Ascending aorta (tissue), 2 donors: ENCODE results near the gene KHDRBS1. TPM values are rescaled to one million over a fixed set of nuclear protein-coding genes. Genes with fewer than 3 reads are reported as not detected.
"Not testable (repeated sequence)": the region's sequence is repeated elsewhere in the genome, so short reads cannot be mapped to it uniquely, and the experiment has no call there.

Source experiments
- DNase-seq, 2 donors: peaks; one replicate each; pipeline ENCODE4 v3.0.0-alpha.2; 2019; ENCODE audit warnings: low spot score in 2 of 2
- H3K27ac ChIP-seq, 2 donors: fragments of 200-600 bp; sonication (generic); one replicate each; pipeline ENCODE4 v1.5.1; 2016 to 2017; ENCODE audit warnings: mild to moderate bottlenecking in 1 of 2
- H3K27me3 ChIP-seq: fragments of 200-600 bp; sonication (generic); one replicate; pipeline ENCODE4 v1.5.1; 2017
- H3K36me3 ChIP-seq, 2 donors: fragments of 200-600 bp; sonication (generic); one replicate each; pipeline ENCODE4 v1.5.1; 2016
- H3K4me1 ChIP-seq, 2 donors: fragments of 200-600 bp; sonication (generic); one replicate each; pipeline ENCODE4 v1.5.1; 2016 to 2017; ENCODE audit warnings: mild to moderate bottlenecking in 1 of 2
- H3K4me3 ChIP-seq, 2 donors: fragments of 200-600 bp; sonication (generic); one replicate each; pipeline ENCODE4 v1.5.1; 2016 to 2017; ENCODE audit warnings: mild to moderate bottlenecking in 1 of 2
- H3K9me3 ChIP-seq, 2 donors: fragments of 200-600 bp; sonication (generic); one replicate each; pipeline ENCODE4 v1.5.1; 2016
- CTCF ChIP-seq, 3 experiments: fragments of 200-600 bp in 2 of 3; fragments of 450-650 bp in 1 of 3; sonication (generic) in 2 of 3; IDR thresholded peaks; one replicate each; pipeline ENCODE4 v1.5.1; 2016 to 2019; ENCODE audit warnings: antibody characterized with exemption in 3 of 3, mild to moderate bottlenecking in 1 of 3, moderate library complexity in 1 of 3
- intact Hi-C: fragments of 100-400 bp; cut with DNase I; formaldehyde crosslinking; loops from one replicate; pipeline ENCODE4 v1.15.1; 2023
- total RNA-seq: library from RNA; depleted of rRNA; stranded (reverse); fragments of >200 nt; gene quantifications from one replicate; pipeline ENCODE4 v1.1.0, GENCODE V29; 2016

KHDRBS1 gene
- total RNA-seq, 1 donor from 2014 or later, result 120 TPM

GRCh38 chr1:31987135-31987619 lies 26.5 kb upstream of the KHDRBS1 start:
- no peak for TF ChIP-seq CTCF (IDR thresholded peaks at IDR 0.05)
- no peak overlapping the region for H3K4me3 ChIP-seq
- no peak for DNase-seq
- H3K27me3 ChIP-seq, result no peaks in the 10 kb centered on the region
- H3K36me3 ChIP-seq, result no peaks in the 10 kb centered on the region
- no peaks in the 10 kb centered on the region for H3K9me3 ChIP-seq
- intact Hi-C loops, result no loop called here
- no peaks in the 10 kb centered on the region for H3K4me1 ChIP-seq
- H3K27ac ChIP-seq, result no peak overlapping the region

GRCh38 chr1:31989964-31990363 lies 23.7 kb upstream of the KHDRBS1 start:
- Histone ChIP-seq H3K9me3 (no peaks in the 10 kb centered on the region), H3K27me3 (no peaks in the 10 kb centered on the region), H3K36me3 (no peaks in the 10 kb centered on the region), H3K27ac (no peak overlapping the region), H3K4me1 (no peaks in the 10 kb centered on the region), H3K4me3 (no peak overlapping the region)
- intact Hi-C loops, result no loop called here
- TF ChIP-seq CTCF (IDR thresholded peaks at IDR 0.05), result no peak
- DNase-seq, result no peak

GRCh38 chr1:31991182-31991581 lies 22.5 kb upstream of the KHDRBS1 start:
- TF ChIP-seq CTCF (IDR thresholded peaks at IDR 0.05), result no peak
- intact Hi-C loops, result no loop called here
- no peak for DNase-seq
- H3K9me3 ChIP-seq, result no peaks in the 10 kb centered on the region
- H3K4me1 ChIP-seq, result no peaks in the 10 kb centered on the region
- H3K36me3 ChIP-seq, result no peaks in the 10 kb centered on the region
- no peak overlapping the region for H3K27ac ChIP-seq
- H3K4me3 ChIP-seq, result no peak overlapping the region
- H3K27me3 ChIP-seq, result no peaks in the 10 kb centered on the region

- no peak for DNase-seq
- no peak overlapping the region for H3K4me3 ChIP-seq
- TF ChIP-seq CTCF (IDR thresholded peaks at IDR 0.05), result no peak
- H3K9me3 ChIP-seq, result no peaks in the 10 kb centered on the region
- H3K4me1 ChIP-seq, result no peaks in the 10 kb centered on the region
- no peaks in the 10 kb centered on the region for H3K27me3 ChIP-seq
- intact Hi-C loops, result no loop called here
- H3K27ac ChIP-seq, result no peak overlapping the region
- H3K36me3 ChIP-seq, result no peaks in the 10 kb centered on the region
Measured at GRCh38 chr1:31995263-31995662, 18.4 kb upstream of the KHDRBS1 start.

DNA sequence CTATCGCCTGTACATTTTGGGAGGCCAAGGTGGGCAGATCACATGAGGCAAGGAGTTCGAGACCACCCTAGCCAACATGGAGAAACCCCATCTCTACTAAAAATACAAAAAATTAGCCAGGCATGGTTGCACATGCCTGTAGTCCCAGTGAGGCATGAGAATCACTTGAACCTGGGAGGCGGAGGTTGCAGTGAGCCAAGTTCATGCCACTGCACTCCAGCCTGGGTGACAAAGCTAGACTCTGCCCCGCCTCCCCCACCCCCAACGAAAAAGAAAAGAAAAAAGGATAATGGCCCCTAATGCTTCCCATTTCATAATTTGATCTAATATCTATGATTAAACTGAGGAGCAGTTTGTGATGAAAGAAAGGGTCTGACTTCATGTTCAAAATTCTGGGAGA lies 17.5 kb upstream of the KHDRBS1 start:
- H3K27me3 ChIP-seq, intact Hi-C loops, H3K4me1 ChIP-seq, H3K36me3 ChIP-seq, H3K27ac ChIP-seq, DNase-seq, H3K4me3 ChIP-seq, H3K9me3 ChIP-seq: not testable (repeated sequence)

DNA sequence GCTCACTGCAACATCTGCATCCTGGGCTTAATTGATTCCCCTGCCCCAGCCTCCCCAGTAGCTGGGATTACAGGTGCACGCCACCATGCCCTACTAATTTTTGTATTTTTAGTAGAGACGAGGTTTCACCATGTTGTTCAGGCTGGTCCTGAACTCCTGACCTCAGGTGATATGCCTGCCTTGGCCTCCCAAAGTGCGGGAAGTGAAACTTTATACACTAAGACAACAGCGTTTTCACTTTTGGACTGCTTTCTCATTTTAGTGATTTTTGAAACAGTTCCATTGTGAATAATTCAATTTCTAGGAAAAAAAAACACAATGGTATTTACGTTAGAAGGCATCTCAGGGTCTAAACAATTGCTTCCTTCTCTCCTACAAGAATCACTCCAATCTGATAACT lies 11.8 kb upstream of the KHDRBS1 start:
- H3K36me3 ChIP-seq, result no peaks in the 10 kb centered on the region
- no peaks in the 10 kb centered on the region for H3K27me3 ChIP-seq
- H3K4me1 ChIP-seq, result no peaks in the 10 kb centered on the region
- no peak for DNase-seq
- no peaks in the 10 kb centered on the region for H3K9me3 ChIP-seq
- H3K27ac ChIP-seq, result no peak overlapping the region
- intact Hi-C loops, result no loop called here
- H3K4me3 ChIP-seq, result no peak overlapping the region
- no peak for TF ChIP-seq CTCF (IDR thresholded peaks at IDR 0.05)

DNA sequence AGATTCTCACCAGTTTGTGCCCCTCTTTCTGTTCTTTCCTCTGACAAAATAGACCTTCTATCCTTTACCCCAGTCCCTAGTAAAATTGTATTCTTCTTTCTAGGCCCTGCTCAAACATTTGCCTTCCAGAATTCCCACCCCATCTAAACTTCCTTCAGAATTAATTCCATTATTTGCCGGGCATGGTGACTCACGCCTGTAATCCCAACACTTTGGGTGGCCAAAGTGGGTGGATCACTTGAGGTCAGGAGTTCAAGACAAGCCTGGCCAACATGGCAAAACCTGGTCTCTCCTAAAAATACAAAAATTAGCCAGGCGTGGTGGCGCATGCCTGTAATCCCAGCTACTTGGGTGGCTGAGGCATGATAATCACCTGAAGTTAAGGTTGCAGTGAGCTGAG lies 11.4 kb upstream of the KHDRBS1 start:
- H3K4me1 ChIP-seq, H3K9me3 ChIP-seq, H3K4me3 ChIP-seq, intact Hi-C loops, H3K27me3 ChIP-seq, H3K27ac ChIP-seq, H3K36me3 ChIP-seq, DNase-seq: not testable (repeated sequence)
